Measurements from ENCODE around the gene QPCT.
A peak's percentile ranks its signal among the peaks of the same experiment; 100 is the strongest.

Gene QPCT

GRCh38 chr2:37324786-37325624 is 19.4 kb upstream of the QPCT start, which contains the start of gene PRKD3:
Gene PRKD3 (minus strand): TSS chr2:37324833. CDS start chr2:37316524, 8,309 bp downstream.
- DNase-seq (ENCODE audit: low read depth in 3 of 3), result peak in 1 of 3 donors; percentile 68

GRCh38 chr2:37325625-37326071 is 18.8 kb upstream of the QPCT start:
- DNase-seq (ENCODE audit: low read depth in 3 of 3), result no peak

GRCh38 chr2:37326285-37326684 is 18.1 kb upstream of the QPCT start:
- DNase-seq (ENCODE audit: low read depth in 3 of 3), result no peak

- DNase-seq (ENCODE audit: low read depth in 3 of 3), result no peak
Observed at GRCh38 chr2:37326866-37327634, 17.4 kb upstream of the QPCT start.

GRCh38 chr2:37330681-37331080 is 13.7 kb upstream of the QPCT start:
- DNase-seq (ENCODE audit: low read depth in 3 of 3), result no peak

GRCh38 chr2:37332560-37332959 is 11.9 kb upstream of the QPCT start:
- DNase-seq (ENCODE audit: low read depth in 3 of 3), result no peak

GRCh38 chr2:37333256-37333655 is 11.2 kb upstream of the QPCT start:
- no peak for DNase-seq (ENCODE audit: low read depth in 3 of 3)

GRCh38 chr2:37335604-37336003 is 8.8 kb upstream of the QPCT start:
- no peak for DNase-seq (ENCODE audit: low read depth in 3 of 3)

- no peak for DNase-seq (ENCODE audit: low read depth in 3 of 3)
Observed at GRCh38 chr2:37337620-37338280, 6.7 kb upstream of the QPCT start.

- no peak for DNase-seq (ENCODE audit: low read depth in 3 of 3)
Observed at GRCh38 chr2:37338933-37339332, 5.5 kb upstream of the QPCT start.

- no peak for DNase-seq (ENCODE audit: low read depth in 3 of 3)
Observed at GRCh38 chr2:37340637-37341036, 3.8 kb upstream of the QPCT start.

- DNase-seq (ENCODE audit: low read depth in 3 of 3), result no peak
Observed at GRCh38 chr2:37342591-37343220, 1.7 kb upstream of the QPCT start.

GRCh38 chr2:37343537-37344434 is 644 bp upstream of the QPCT start:
- DNase-seq (ENCODE audit: low read depth in 3 of 3), result no peak

GRCh38 chr2:37348155-37348554 is 3.7 kb downstream of the QPCT start:
- no peak for DNase-seq (ENCODE audit: low read depth in 3 of 3)

- no peak for DNase-seq (ENCODE audit: low read depth in 3 of 3)
Observed at GRCh38 chr2:37349231-37349860, 4.9 kb downstream of the QPCT start.

GRCh38 chr2:37350034-37350433 is 5.6 kb downstream of the QPCT start:
- DNase-seq (ENCODE audit: low read depth in 3 of 3), result no peak

GRCh38 chr2:37354531-37354930 is 10.1 kb downstream of the QPCT start:
- no peak for DNase-seq (ENCODE audit: low read depth in 3 of 3)

GRCh38 chr2:37355735-37356134 is 11.3 kb downstream of the QPCT start:
- DNase-seq (ENCODE audit: low read depth in 3 of 3), result no peak

- no peak for DNase-seq (ENCODE audit: low read depth in 3 of 3)
Observed at GRCh38 chr2:37356299-37356698, 11.9 kb downstream of the QPCT start.

GRCh38 chr2:37357069-37357468 is 12.6 kb downstream of the QPCT start:
- no peak for DNase-seq (ENCODE audit: low read depth in 3 of 3)

Data from stimulated activated CD4-positive, alpha-beta T cell treated with anti-CD3 and anti-CD28 coated beads, TNF-alpha, amount 100 ng/mL, for 48 hours (primary cell).